DMS153 (cell line): ENCODE results near the gene FAM72B.
A peak's percentile ranks its signal among the peaks of the same experiment; 100 is the strongest.
"Not testable (repeated sequence)": the region's sequence is repeated elsewhere in the genome, so short reads cannot be mapped to it uniquely, and the experiment has no call there.

Experiments
- DNase-seq: peaks from one replicate; lab custom pipeline; 2025; lab: John Stamatoyannopoulos, UW

FAM72B gene

GRCh38 chr1:121200232-121200631 lies 16.1 kb upstream of the FAM72B start:
- DNase-seq: not testable (repeated sequence)

- not testable (repeated sequence) for DNase-seq
These were observed 15.6 kb upstream of the FAM72B start for GRCh38 chr1:121199763-121200162.

DNA sequence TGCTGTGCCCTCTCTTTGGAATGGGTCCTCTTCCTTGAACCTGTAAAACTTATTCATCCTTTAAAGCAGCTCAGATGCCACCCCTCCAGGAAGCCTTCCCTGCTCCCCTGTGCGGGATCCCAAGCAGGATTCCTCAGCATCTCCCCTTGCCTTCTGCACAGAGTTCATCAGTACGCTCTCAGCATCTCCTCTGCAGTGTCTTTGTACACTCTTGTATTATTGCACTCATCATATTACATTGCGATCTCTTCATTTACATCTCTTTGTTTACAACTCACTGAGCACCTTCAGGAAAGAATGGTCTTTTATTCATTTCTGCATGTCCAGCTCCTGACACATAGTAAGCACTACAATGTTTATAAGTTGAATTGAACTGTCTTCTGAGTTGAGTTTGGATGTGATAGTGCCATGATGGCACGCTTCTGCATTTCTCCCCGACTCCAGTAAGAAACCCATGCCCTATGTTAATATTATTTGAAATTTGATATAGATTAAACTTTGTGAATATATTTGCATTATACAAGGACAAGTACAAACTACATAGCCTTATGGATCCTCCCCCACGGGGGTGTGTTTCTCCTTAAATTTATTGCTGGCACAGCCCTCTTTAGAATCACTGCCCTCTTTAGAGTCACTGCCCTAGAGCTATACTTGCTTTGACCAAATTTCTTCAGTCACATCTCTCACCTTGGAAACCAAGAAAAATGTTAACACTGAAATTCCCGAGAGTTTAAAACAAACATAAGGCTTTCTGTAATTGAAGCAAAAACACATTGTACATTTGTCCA lies 13.1 kb upstream of the FAM72B start:
- DNase-seq: not testable (repeated sequence)

GRCh38 chr1:121192512-121192911 lies 8.4 kb upstream of the FAM72B start:
- DNase-seq: not testable (repeated sequence)

GRCh38 chr1:121187914-121188313 lies 3.8 kb upstream of the FAM72B start:
- DNase-seq: not testable (repeated sequence)

DNA sequence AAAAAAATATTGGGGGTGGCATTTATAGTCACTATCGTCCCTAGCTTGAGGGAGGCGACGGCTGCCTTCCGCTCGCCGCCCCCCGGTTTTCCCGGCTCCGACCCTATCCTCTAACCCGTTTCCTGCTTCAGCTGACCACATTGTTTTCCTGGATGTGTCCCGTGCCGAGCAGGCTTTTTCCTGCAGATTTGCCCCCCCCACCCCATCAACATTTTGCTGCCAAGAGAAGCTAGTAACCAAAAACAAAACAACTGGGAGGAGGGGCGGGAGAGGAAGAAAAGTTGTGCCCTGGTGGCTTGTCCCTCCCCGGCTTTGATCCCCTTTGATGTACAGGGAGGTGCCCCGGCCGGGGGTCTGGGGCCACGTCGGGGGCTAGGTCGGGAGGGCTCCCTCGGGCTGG lies 2.1 kb upstream of the FAM72B start:
- not testable (repeated sequence) for DNase-seq

- not testable (repeated sequence) for DNase-seq
These were observed 1.1 kb upstream of the FAM72B start for GRCh38 chr1:121185140-121185708.

- not testable (repeated sequence) for DNase-seq
These were observed 273 bp downstream of the FAM72B start for GRCh38 chr1:121183867-121184266.

- DNase-seq: not testable (repeated sequence)
These were observed 5.9 kb downstream of the FAM72B start for GRCh38 chr1:121178197-121178596.

GRCh38 chr1:121176649-121177048 lies 7.5 kb downstream of the FAM72B start:
- not testable (repeated sequence) for DNase-seq

GRCh38 chr1:121168152-121168668 lies 15.9 kb downstream of the FAM72B start:
- DNase-seq: not testable (repeated sequence)

DNA sequence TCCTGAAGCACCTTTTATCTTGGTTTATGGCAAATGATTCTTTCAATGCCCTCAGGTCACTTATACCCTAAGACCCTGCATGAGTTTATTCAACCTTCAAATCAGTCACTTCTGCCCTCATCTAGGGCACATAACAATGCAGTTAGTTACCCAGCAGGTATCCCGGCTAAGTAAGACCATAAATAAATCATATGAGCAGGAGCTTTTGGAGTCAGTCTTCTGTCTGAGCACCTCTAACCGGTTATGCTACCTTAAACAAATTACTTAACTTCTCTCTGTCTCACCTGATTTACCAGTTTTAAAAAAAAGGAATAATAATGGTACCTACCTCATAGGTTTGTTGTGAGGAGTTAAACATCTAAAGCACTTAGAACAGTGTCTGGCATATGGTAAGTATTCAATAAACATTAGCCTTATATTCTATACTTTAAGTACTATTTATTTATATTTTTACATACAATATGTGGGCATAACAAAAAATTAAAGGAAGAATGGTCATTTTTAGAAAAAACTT lies 16.9 kb downstream of the FAM72B start:
- not testable (repeated sequence) for DNase-seq

GRCh38 chr1:121165296-121165695 lies 18.8 kb downstream of the FAM72B start:
- DNase-seq: not testable (repeated sequence)

DNA sequence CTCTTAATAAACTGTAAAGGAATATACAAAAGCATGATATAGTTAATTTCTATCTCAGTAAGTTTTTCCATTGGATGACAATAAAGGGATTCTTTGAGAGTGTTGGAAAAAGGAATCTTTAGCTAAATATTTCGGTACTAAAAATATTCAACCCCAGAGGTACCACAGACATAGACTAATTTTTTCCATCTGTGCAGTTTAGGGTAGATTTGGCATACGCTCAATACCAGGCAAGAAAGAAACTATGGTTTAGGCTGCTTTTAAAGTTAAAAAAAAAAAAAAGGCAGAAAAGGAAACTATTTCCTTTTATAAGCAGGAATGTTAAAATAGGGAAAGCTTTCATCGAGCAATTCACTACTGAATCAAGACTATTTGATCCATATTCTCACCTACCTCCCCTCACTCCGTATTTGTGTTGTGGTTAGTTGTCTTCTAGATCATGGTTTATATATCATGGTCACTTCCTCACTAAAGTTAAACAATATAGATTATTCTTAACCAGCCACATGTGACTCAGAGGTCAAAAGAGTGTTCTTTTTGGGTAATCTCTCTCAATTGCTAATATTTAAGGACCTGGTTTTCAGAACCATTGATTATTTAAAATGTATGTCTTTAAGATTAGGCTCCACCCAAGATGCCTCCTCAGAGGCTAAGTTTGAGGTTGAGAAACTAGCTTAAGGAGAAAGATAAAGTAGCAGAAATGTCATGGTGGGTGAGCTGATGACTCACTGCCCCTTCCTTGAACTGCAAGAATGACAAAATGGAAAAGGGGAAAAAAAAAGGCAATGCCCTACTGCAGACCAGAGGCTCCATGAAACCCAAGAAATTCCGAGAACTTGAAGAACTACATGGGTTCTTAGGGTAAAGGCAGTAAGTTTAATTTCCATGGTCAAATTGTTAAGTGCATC lies 20.0 kb downstream of the FAM72B start:
- DNase-seq: not testable (repeated sequence)

- not testable (repeated sequence) for DNase-seq
These were observed 22.8 kb downstream of the FAM72B start for GRCh38 chr1:121161199-121161901.

GRCh38 chr1:121160118-121160517 lies 24.0 kb downstream of the FAM72B start:
- DNase-seq: not testable (repeated sequence)

DNA sequence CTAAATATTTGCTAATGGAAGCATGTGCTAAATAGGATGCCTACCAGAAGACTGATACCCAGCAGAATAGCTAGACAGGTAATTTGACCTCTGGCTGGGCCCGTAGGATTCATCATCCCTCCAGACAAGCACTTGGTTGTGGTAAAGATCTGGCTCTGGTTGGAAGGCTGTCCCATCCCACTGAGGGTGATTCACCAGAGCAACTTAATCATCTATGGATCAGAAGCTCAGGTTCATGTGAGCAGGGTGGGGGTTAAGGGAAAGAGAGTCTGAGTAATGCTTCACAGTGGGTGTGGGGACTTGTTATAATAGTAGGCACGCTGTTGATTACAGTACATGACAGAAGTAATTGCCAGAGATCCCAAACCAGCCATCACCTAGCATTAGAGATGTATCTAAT lies 26.5 kb downstream of the FAM72B start:
- not testable (repeated sequence) for DNase-seq

GRCh38 chr1:121156958-121157603 lies 27.1 kb downstream of the FAM72B start:
- DNase-seq: not testable (repeated sequence)

DNA sequence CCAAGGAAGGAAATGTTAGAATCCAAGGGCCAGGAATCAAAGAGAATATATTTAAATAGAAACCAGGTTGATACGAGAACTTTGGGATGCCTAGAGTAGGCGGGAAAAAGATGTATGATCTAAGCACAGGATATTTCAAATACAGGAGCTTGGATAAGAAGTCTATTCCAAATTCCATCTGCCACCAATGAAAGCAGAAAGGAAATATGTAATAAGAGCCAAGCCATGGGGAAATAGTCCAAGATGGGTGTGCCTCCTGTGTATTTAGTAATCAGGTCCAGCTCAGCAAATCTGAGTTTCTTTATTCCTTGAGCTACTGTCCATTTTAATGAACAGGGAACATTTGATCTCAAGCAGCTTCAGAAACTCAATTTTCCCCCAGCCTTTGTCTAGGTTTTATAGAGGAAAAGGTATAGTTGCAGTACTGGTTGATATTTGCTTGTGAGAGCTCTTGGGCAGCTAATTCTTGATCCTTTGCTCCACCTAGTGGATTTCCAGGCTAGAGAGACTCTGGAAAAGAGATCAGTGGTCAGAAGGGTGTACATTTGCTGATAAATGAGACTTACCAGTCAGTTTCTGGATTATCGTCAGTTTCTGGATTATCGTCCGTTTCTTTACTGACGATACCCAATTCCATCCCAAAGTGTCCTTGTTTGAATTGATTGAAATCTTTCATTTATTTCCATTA lies 28.3 kb downstream of the FAM72B start:
- DNase-seq: peak; percentile 0

- DNase-seq: not testable (repeated sequence)
These were observed 29.3 kb downstream of the FAM72B start for GRCh38 chr1:121154811-121155210.
